K562 (cell line): Measurements from ENCODE around the gene EMX1. TPM values are rescaled to one million over a fixed set of nuclear protein-coding genes. Genes with fewer than 3 reads are reported as not detected.
A peak's percentile ranks its signal among the peaks of the same experiment; 100 is the strongest.

ENCODE experiments used
- ATAC-seq: fragments of 200-7000 bp; cut with Tn5 transposase; 3 replicates; pipeline ENCODE4 v1.9.1; 2020; ENCODE audit warnings: moderate library complexity
- BruUV-seq: library from RNA; stranded (reverse); fragments of 400-500 nt; replicated peaks from 2 replicates; lab custom pipeline; 2021; lab: Mats Ljungman, UMichigan
- CTCF ChIA-PET: fragments of 300-600 bp; formaldehyde crosslinking; extraction: SDS; loops from one replicate; lab custom pipeline; 2021; ENCODE audit warnings: low intra/inter-chr PET ratio; lab: Yijun Ruan, JAX
- POLR2A ChIA-PET: fragments of 300-600, 350-650 bp; sonication (Branson Sonifier 250); formaldehyde crosslinking; extraction: SDS; loops from one replicate; lab custom pipeline; 2021; ENCODE audit warnings: antibody characterized with exemption, inconsistent platforms; lab: Yijun Ruan, JAX
- DNase-seq, 4 experiments: peaks; one replicate each; pipeline versions ENCODE4 v3.0.0 to v3.0.0-alpha.2; 2011 to 2018; ENCODE audit warnings: low spot score in 3 of 4, mixed read lengths in 3 of 4; ENCODE audit errors: extremely low read depth in 1 of 4
- FAIRE-seq: peaks from 2 replicates; lab custom pipeline; 2011; peaks lifted over from hg19 to GRCh38; lab: Jason Lieb, UNC
- H2AFZ ChIP-seq: 2 replicates; pipeline ENCODE4 v1.6.0; 2011; ENCODE audit warnings: low read depth, low read length, control low read depth, inconsistent platforms
- H3K27ac ChIP-seq: fragments of 200-600 bp; 3 replicates; pipeline ENCODE4 v1.8.0; 2011; ENCODE audit warnings: low read depth, mild to moderate bottlenecking, control low read depth, inconsistent platforms, low read length, moderate library complexity, mixed read lengths; ENCODE audit errors: extremely low read depth
- H3K27me3 ChIP-seq, 2 experiments: fragments of 300-600 bp in 1 of 2; 2 replicates in 1 of 2; 3 replicates in 1 of 2; pipeline versions ENCODE4 v1.6.0 to v1.8.0; 2011; ENCODE audit warnings: inconsistent platforms in 2 of 2, low read length in 2 of 2, mild to moderate bottlenecking in 1 of 2, mixed read lengths in 1 of 2, moderate library complexity in 1 of 2; ENCODE audit not compliant: control insufficient read depth in 2 of 2, insufficient read depth in 2 of 2
- H3K36me3 ChIP-seq: fragments of 300-600 bp; 3 replicates; pipeline ENCODE4 v1.8.0; 2011; ENCODE audit warnings: mild to moderate bottlenecking, low read length, inconsistent platforms; ENCODE audit not compliant: control insufficient read depth, insufficient read depth
- H3K4me1 ChIP-seq, 2 experiments: fragments of 200-600 bp in 1 of 2; replicated peaks in 1 of 2; 2 replicates in 1 of 2; 3 replicates in 1 of 2; pipeline versions ENCODE4 v1.5.1 to v1.8.0; 2011; ENCODE audit warnings: inconsistent platforms in 2 of 2, low read length in 2 of 2, mild to moderate bottlenecking in 1 of 2, mixed read lengths in 1 of 2, moderate library complexity in 1 of 2; ENCODE audit not compliant: control insufficient read depth in 2 of 2, insufficient read depth in 2 of 2
- H3K4me2 ChIP-seq: 2 replicates; pipeline ENCODE4 v1.6.1; 2011; ENCODE audit warnings: low read length, control low read depth, inconsistent platforms, mixed read lengths; ENCODE audit not compliant: insufficient read depth
- H3K4me3 ChIP-seq: fragments of 200-600 bp; sonication (generic), shearing (Covaris generic); 2 replicates; pipeline ENCODE4 v1.5.1; 2016; ENCODE audit warnings: control low read depth, inconsistent platforms
- H3K79me2 ChIP-seq: fragments of 200-600 bp; 3 replicates; pipeline ENCODE4 v1.8.0; 2011; ENCODE audit warnings: low read length, inconsistent platforms; ENCODE audit not compliant: control insufficient read depth, insufficient read depth
- H3K9ac ChIP-seq, 2 experiments: 2 replicates each; pipeline versions ENCODE4 v1.6.0 to v1.6.1; 2011; ENCODE audit warnings: low read depth in 2 of 2, low read length in 2 of 2, control low read depth in 1 of 2, inconsistent platforms in 1 of 2, mild to moderate bottlenecking in 1 of 2, mixed read lengths in 1 of 2; ENCODE audit not compliant: insufficient read depth in 1 of 2
- H3K9me1 ChIP-seq: one replicate; pipeline ENCODE4 v1.6.0; 2011; ENCODE audit warnings: inconsistent platforms, mild to moderate bottlenecking, low read length, moderate library complexity; ENCODE audit not compliant: control insufficient read depth, insufficient read depth
- H3K9me3 ChIP-seq: replicated peaks from 2 replicates; pipeline ENCODE4 v1.5.1; 2011; ENCODE audit warnings: low read depth, low read length, inconsistent platforms; ENCODE audit not compliant: control insufficient read depth, insufficient read depth
- H4K20me1 ChIP-seq: replicated peaks from 2 replicates; pipeline ENCODE4 v1.6.1; 2011; ENCODE audit warnings: low read length, inconsistent platforms, mixed read lengths; ENCODE audit not compliant: control insufficient read depth, insufficient read depth
- BACH1 ChIP-seq: fragments of 200-800 bp; sonication (Bioruptor generic); IDR thresholded peaks from 2 replicates; pipeline ENCODE4 v1.6.1; 2016; ENCODE audit warnings: missing genetic modification characterization, missing compliant biosample characterization
- BCL6 ChIP-seq: fragments of 250-450 bp; sonication (Bioruptor Pico); IDR thresholded peaks from 2 replicates; pipeline ENCODE4 v1.4.0; 2020
- CREB3 ChIP-seq: fragments of 450-650 bp; conservative IDR thresholded peaks from 2 replicates; pipeline ENCODE4 v1.6.1; 2016; ENCODE audit warnings: missing genetic modification characterization, low read depth, mild to moderate bottlenecking, missing compliant biosample characterization, moderate library complexity
- EHMT2 ChIP-seq: fragments of 450-650 bp; IDR thresholded peaks from 2 replicates; pipeline ENCODE4 v1.6.1; 2018; ENCODE audit warnings: antibody characterized with exemption
- ELF4 ChIP-seq: fragments of 450-650 bp; formaldehyde crosslinking; IDR thresholded peaks from 2 replicates; pipeline ENCODE4 v1.4.0; 2022; ENCODE audit warnings: missing genetic modification characterization
- ILK ChIP-seq: fragments of 450-650 bp; IDR thresholded peaks from 2 replicates; pipeline ENCODE4 v1.6.1; 2016; ENCODE audit warnings: missing genetic modification characterization, low read depth, mild to moderate bottlenecking, missing compliant biosample characterization, moderate library complexity, borderline replicate concordance
- MEF2D ChIP-seq: conservative IDR thresholded peaks from 2 replicates; pipeline ENCODE4 v1.6.1; 2016; ENCODE audit warnings: low read depth, missing genetic modification characterization, missing compliant biosample characterization
- NCOA2 ChIP-seq, 2 experiments: fragments of 450-650 bp; IDR thresholded peaks; 2 replicates each; pipeline ENCODE4 v1.6.1; 2018; ENCODE audit warnings: mild to moderate bottlenecking in 2 of 2, moderate library complexity in 1 of 2; ENCODE audit not compliant: partially characterized antibody in 2 of 2
- POLR2G ChIP-seq: fragments of 200-400 bp; formaldehyde crosslinking; IDR thresholded peaks from 2 replicates; pipeline ENCODE4 v1.6.1; 2017; ENCODE audit warnings: low read depth, mild to moderate bottlenecking, antibody characterized with exemption, low read length, moderate library complexity
- PYGO2 ChIP-seq: fragments of 450-650 bp; IDR thresholded peaks from 2 replicates; pipeline ENCODE4 v1.6.1; 2016; ENCODE audit warnings: mild to moderate bottlenecking, missing genetic modification characterization, moderate library complexity, missing compliant biosample characterization
- RBM25 ChIP-seq: fragments of 200-400 bp; formaldehyde crosslinking; IDR thresholded peaks from 2 replicates; pipeline ENCODE4 v1.6.1; 2018; ENCODE audit warnings: low read length, low read depth, moderate library complexity; ENCODE audit not compliant: severe bottlenecking
- TAF15 ChIP-seq: fragments of 200-400 bp; formaldehyde crosslinking; IDR thresholded peaks from 2 replicates; pipeline ENCODE4 v1.6.1; 2017; ENCODE audit warnings: mild to moderate bottlenecking, low read depth, low read length, moderate library complexity
- ZNF124 ChIP-seq: sonication (generic); formaldehyde crosslinking; IDR thresholded peaks from 2 replicates; pipeline ENCODE4 v1.8.1; 2022; ENCODE audit warnings: missing genetic modification reagents
- ZNF57 ChIP-seq: fragments of 450-650 bp; formaldehyde crosslinking; IDR thresholded peaks from 2 replicates; pipeline ENCODE4 v1.4.0; 2020; ENCODE audit warnings: mild to moderate bottlenecking, moderate library complexity
- ZNF644 ChIP-seq: fragments of 200-800 bp; sonication (Bioruptor generic); IDR thresholded peaks from 2 replicates; pipeline ENCODE4 v1.6.1; 2016; ENCODE audit warnings: low read depth, missing genetic modification characterization, missing compliant biosample characterization
- WGBS: fragments of 100-300 bp; shearing (Covaris generic); methylation state at CpG from one replicate; pipeline ENCODE4 v1.1.6; 2016; ENCODE audit warnings: low coverage, mixed read lengths; ENCODE audit not compliant: insufficient coverage; ENCODE audit errors: missing lambda C conversion rate; 5-methylcytosine and 5-hydroxymethylcytosine counted together
- in situ Hi-C: fragments of 300-500 bp; cut with MboI; formaldehyde crosslinking; loops from 4 replicates; pipeline ENCODE4 v1.15.0; 2018; ENCODE audit warnings: inconsistent platforms, mixed read lengths
- intact Hi-C: fragments of 100-400 bp; cut with micrococcal nuclease; formaldehyde crosslinking; loops from 2 replicates; pipeline ENCODE4 v1.14.2; 2022
- polyA plus RNA-seq, 8 experiments: library from polyadenylated mRNA; depleted of rRNA in 4 of 8; stranded (reverse) in 5 of 8; unstranded in 3 of 8; fragments of >200 nt; fragmentation: Nextera tagmentation in 2 of 8; fragmentation: Illumina TruSeq in 1 of 8; extraction: Ambion mirVana in 2 of 8; extraction: Trizol in 1 of 8; gene quantifications; 2 replicates each; pipeline versions ENCODE4 v1.2.1 to v1.2.3, GENCODE V29; 2011 to 2014; ENCODE audit warnings: inconsistent platforms in 1 of 8, missing spikeins in 1 of 8
- total RNA-seq, 7 experiments: library from RNA; depleted of rRNA in 6 of 7; stranded (reverse); fragments of >200 nt in 6 of 7; fragmentation: Illumina TruSeq in 2 of 7; extraction: Trizol in 2 of 7; gene quantifications; 2 replicates each; pipeline versions ENCODE4 v1.2.1 to v1.2.3, GENCODE V29; 2011 to 2021; ENCODE audit warnings: low replicate concordance in 1 of 7
- TF ChIP-seq, protein P1 (sequence below): fragments of 250-450 bp; sonication (Bioruptor Pico); IDR thresholded peaks from 2 replicates; pipeline ENCODE4 v1.8.0; 2021; ENCODE audit warnings: borderline replicate concordance, mild to moderate bottlenecking, moderate library complexity; ENCODE audit not compliant: poor library complexity, severe bottlenecking
- TF ChIP-seq, protein P2 (sequence below), 3 experiments: fragments of 200-800 bp in 1 of 3; sonication (Bioruptor generic) in 1 of 3; sonication (generic) in 1 of 3; formaldehyde crosslinking in 1 of 3; IDR thresholded peaks; 2 replicates each; pipeline versions ENCODE4 v1.6.1 to v1.8.0; 2016 to 2022; ENCODE audit warnings: mild to moderate bottlenecking in 2 of 3, missing compliant biosample characterization in 2 of 3, missing genetic modification characterization in 2 of 3, missing genetic modification reagents in 1 of 3

The EMX1 gene
- total and polyA plus RNA-seq, 9 of the 15 experiments (the other 6 are each of a cell fraction or from before 2014, with no cell fraction given), result 0.10 to 0.32 (median 0.21) TPM; not detected in 6

DNA sequence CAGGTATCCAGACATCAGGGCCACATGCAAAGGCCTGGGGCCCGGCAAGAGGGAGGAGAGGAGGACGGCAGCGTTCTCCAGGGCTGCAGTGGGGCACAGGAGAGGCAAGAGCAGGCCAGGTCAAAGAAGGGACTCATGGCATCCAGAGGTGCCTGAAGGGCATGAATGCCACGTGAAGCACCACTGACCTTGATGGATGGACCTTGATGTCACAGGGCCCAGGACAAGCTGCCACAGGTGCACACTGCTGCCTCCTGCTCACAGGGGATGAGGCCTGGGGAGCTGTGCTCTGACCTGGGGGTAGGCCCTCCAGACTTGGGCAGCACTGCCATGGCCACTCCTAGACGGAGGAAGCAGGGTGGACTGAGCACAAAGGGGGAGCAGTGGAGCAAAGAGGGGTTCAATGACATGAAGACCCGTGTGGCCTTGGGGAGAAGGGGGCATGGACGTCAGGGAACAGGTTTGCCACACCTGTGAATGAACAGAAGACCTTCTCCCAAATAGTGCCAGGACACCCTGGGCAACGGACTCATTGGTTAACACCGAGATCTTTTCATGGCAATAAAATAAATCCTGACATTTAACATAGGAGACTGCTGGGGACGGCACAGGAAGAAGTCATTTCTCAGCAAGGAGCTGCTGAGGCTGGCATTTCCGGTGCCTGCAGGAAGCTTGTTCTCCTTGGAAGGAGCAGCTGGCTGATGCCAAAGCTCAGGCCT lies 65.6 kb downstream of the EMX1 start (continued):
- TF ChIP-seq POLR2G, result no peak
- no peak for TF ChIP-seq RBM25
- no peak for TF ChIP-seq TAF15
- TF ChIP-seq, all 486 proteins: peak for 0

- 0 out of 2 replicates have a peak, but pooled peaks cover 5% of the 10 kb centered on the region for H4K20me1 ChIP-seq
- POLR2A ChIA-PET, result interaction anchor here (1.2 to 1.5 kb wide), 3 partner anchors 11 to 29 kb away, joined by 3 to 4 read pairs (median 3); no protein-coding TSS in a partner anchor
- in situ Hi-C loops (no loop called here), intact Hi-C loops (loop anchor here (10.0 kb wide), 1 partner anchor 271 kb away; no protein-coding TSS in a partner anchor)
- 76% methylated on average over 10 of the region's 10 CpGs for WGBS
- H2AFZ ChIP-seq, result no peak overlapping the region
- ATAC-seq, result 0 out of 3 replicates have a peak, but pooled peaks have one; percentile 21
- CTCF ChIA-PET, result no interaction called here
- no peak overlapping the region for H3K4me2 ChIP-seq
- DNase-seq, result no peak
- H3K27me3 ChIP-seq, result no peaks in the 10 kb centered on the region
- no peak overlapping the region for H3K9ac ChIP-seq
- H3K79me2 ChIP-seq, result no peaks in the 10 kb centered on the region
- no peaks in the 10 kb centered on the region for H3K9me3 ChIP-seq
- FAIRE-seq, result no peak
- H3K4me1 ChIP-seq, result peaks cover 8 to 17% of the 10 kb centered on the region in 2 experiments
- H3K36me3 ChIP-seq, result no peaks in the 10 kb centered on the region
- BruUV-seq, result no TSS peak
- no peak overlapping the region for H3K4me3 ChIP-seq
- no peak overlapping the region for H3K27ac ChIP-seq
- peaks cover 3% of the 10 kb centered on the region for H3K9me1 ChIP-seq
- TF ChIP-seq MEF2D (tag), result no peak
- TF ChIP-seq PYGO2, result no peak
- TF ChIP-seq ZNF644 (tag), result no peak
- no peak for TF ChIP-seq BCL6 (CRISPR knock-in tag)
- no peak for TF ChIP-seq CREB3 (tag)
- TF ChIP-seq EHMT2, result no peak
- TF ChIP-seq ELF4 (CRISPR knock-in tag), result no peak
- TF ChIP-seq ZNF124 (CRISPR knock-in tag), result no peak
- TF ChIP-seq ILK (tag), result no peak
- TF ChIP-seq NCOA2 (IDR thresholded peaks at IDR 0.05; ENCODE audit: partially characterized antibody in 2 of 2), result no peak
- TF ChIP-seq, protein P1, sequence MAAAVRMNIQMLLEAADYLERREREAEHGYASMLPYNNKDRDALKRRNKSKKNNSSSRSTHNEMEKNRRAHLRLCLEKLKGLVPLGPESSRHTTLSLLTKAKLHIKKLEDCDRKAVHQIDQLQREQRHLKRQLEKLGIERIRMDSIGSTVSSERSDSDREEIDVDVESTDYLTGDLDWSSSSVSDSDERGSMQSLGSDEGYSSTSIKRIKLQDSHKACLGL, result no peak
- TF ChIP-seq ZNF57 (CRISPR knock-in tag), result no peak
- TF ChIP-seq, protein P2, sequence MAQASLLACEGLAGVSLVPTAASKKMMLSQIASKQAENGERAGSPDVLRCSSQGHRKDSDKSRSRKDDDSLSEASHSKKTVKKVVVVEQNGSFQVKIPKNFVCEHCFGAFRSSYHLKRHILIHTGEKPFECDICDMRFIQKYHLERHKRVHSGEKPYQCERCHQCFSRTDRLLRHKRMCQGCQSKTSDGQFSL (CRISPR knock-in tag; IDR thresholded peaks at IDR 0.05), result no peak
- TF ChIP-seq, protein P2 (tag; IDR thresholded peaks at IDR 0.05), result no peak
- TF ChIP-seq BACH1, result no peak
These were observed 66.3 kb downstream of the EMX1 start for GRCh38 chr2:72983500-72984161.
